ENCODE data around the gene SPDEF. TPM values are rescaled to one million over a fixed set of nuclear protein-coding genes. Genes with fewer than 3 reads are reported as not detected.

Gene SPDEF
- total and polyA plus RNA-seq, 3 experiments from 2014 or later, result not detected

GRCh38 chr6:34566830-34567546, 10.9 kb upstream of the SPDEF start:
- DNase-seq, result no peak
- H3K4me3 ChIP-seq (ENCODE audit: low read length), result no peak overlapping the region
- no peak overlapping the region for H3K4me3 Mint-ChIP-seq
- H3K4me1 ChIP-seq (ENCODE audit: insufficient read depth, low read length), result no peaks in the 10 kb centered on the region
- POLR2A ChIA-PET, result no interaction called here
- peaks cover 19 to 27% of the 10 kb centered on the region in 2 donors for H3K27me3 Mint-ChIP-seq
- H3K9me3 ChIP-seq (ENCODE audit: low read length), result no peaks in the 10 kb centered on the region
- no peaks in the 10 kb centered on the region for H3K36me3 ChIP-seq (ENCODE audit: insufficient read depth, low read length)
- H3K4me1 Mint-ChIP-seq, result no peaks in the 10 kb centered on the region
- H3K9me3 Mint-ChIP-seq, result no peaks in the 10 kb centered on the region
- H3K27me3 ChIP-seq (ENCODE audit: insufficient read depth, low read length, poor library complexity, severe bottlenecking), result no peaks in the 10 kb centered on the region
- CTCF ChIA-PET, result no interaction called here
- H3K27ac Mint-ChIP-seq, result no peak overlapping the region
- no peak overlapping the region for H3K27ac ChIP-seq (ENCODE audit: low read depth, low read length)
- H3K36me3 Mint-ChIP-seq, result no peaks in the 10 kb centered on the region

- no peak for DNase-seq
- H3K27ac ChIP-seq (ENCODE audit: low read depth, low read length), result no peak overlapping the region
- Mint-ChIP-seq H3K9me3 (no peaks in the 10 kb centered on the region), H3K27me3 (peaks cover 19 to 26% of the 10 kb centered on the region in 2 donors), H3K4me1 (no peaks in the 10 kb centered on the region), H3K4me3 (no peak overlapping the region), H3K36me3 (no peaks in the 10 kb centered on the region), H3K27ac (no peak overlapping the region)
- no peaks in the 10 kb centered on the region for H3K27me3 ChIP-seq (ENCODE audit: insufficient read depth, low read length, poor library complexity, severe bottlenecking)
- POLR2A ChIA-PET, result no interaction called here
- H3K4me1 ChIP-seq (ENCODE audit: insufficient read depth, low read length), result no peaks in the 10 kb centered on the region
- H3K9me3 ChIP-seq (ENCODE audit: low read length), result no peaks in the 10 kb centered on the region
- no peaks in the 10 kb centered on the region for H3K36me3 ChIP-seq (ENCODE audit: insufficient read depth, low read length)
- no peak overlapping the region for H3K4me3 ChIP-seq (ENCODE audit: low read length)
- CTCF ChIA-PET, result no interaction called here
Observed at GRCh38 chr6:34565722-34566137, 9.6 kb upstream of the SPDEF start.

GRCh38 chr6:34564181-34564580, 8.1 kb upstream of the SPDEF start:
- Histone ChIP-seq H3K27me3 (ENCODE audit: insufficient read depth, low read length, poor library complexity, severe bottlenecking) (no peaks in the 10 kb centered on the region), H3K36me3 (ENCODE audit: insufficient read depth, low read length) (no peaks in the 10 kb centered on the region), H3K4me3 (ENCODE audit: low read length) (no peak overlapping the region), H3K4me1 (ENCODE audit: insufficient read depth, low read length) (no peaks in the 10 kb centered on the region), H3K27ac (ENCODE audit: low read depth, low read length) (no peak overlapping the region), H3K9me3 (ENCODE audit: low read length) (no peaks in the 10 kb centered on the region)
- DNase-seq, result no peak
- Mint-ChIP-seq H3K36me3 (no peaks in the 10 kb centered on the region), H3K9me3 (no peaks in the 10 kb centered on the region), H3K4me3 (no peak overlapping the region), H3K4me1 (no peaks in the 10 kb centered on the region), H3K27ac (no peak overlapping the region), H3K27me3 (peaks cover 19 to 23% of the 10 kb centered on the region in 2 donors)
- ChIA-PET CTCF (no interaction called here), POLR2A (no interaction called here)

GRCh38 chr6:34563513-34563870, 7.4 kb upstream of the SPDEF start:
- no peaks in the 10 kb centered on the region for H3K4me1 ChIP-seq (ENCODE audit: insufficient read depth, low read length)
- no peak overlapping the region for H3K27ac ChIP-seq (ENCODE audit: low read depth, low read length)
- ChIA-PET CTCF (no interaction called here), POLR2A (no interaction called here)
- Mint-ChIP-seq H3K4me1 (no peaks in the 10 kb centered on the region), H3K36me3 (no peaks in the 10 kb centered on the region), H3K4me3 (no peak overlapping the region), H3K27ac (peak overlapping the region in 1 of 8 donors; percentile 32), H3K9me3 (no peaks in the 10 kb centered on the region), H3K27me3 (peaks cover 17 to 23% of the 10 kb centered on the region in 2 donors)
- H3K4me3 ChIP-seq (ENCODE audit: low read length), result no peak overlapping the region
- H3K9me3 ChIP-seq (ENCODE audit: low read length), result no peaks in the 10 kb centered on the region
- no peaks in the 10 kb centered on the region for H3K27me3 ChIP-seq (ENCODE audit: insufficient read depth, low read length, poor library complexity, severe bottlenecking)
- H3K36me3 ChIP-seq (ENCODE audit: insufficient read depth, low read length), result no peaks in the 10 kb centered on the region
- DNase-seq, result no peak

GRCh38 chr6:34562861-34563512, 6.9 kb upstream of the SPDEF start:
- no peak overlapping the region for H3K4me3 ChIP-seq (ENCODE audit: low read length)
- Mint-ChIP-seq H3K4me3 (no peak overlapping the region), H3K36me3 (no peaks in the 10 kb centered on the region), H3K4me1 (no peaks in the 10 kb centered on the region), H3K9me3 (peaks cover 0 to 4% (median 0%) of the 10 kb centered on the region in 5 donors), H3K27me3 (peaks cover 13 to 18% of the 10 kb centered on the region in 2 donors), H3K27ac (no peak overlapping the region)
- H3K27ac ChIP-seq (ENCODE audit: low read depth, low read length), result no peak overlapping the region
- DNase-seq, result no peak
- H3K27me3 ChIP-seq (ENCODE audit: insufficient read depth, low read length, poor library complexity, severe bottlenecking), result no peaks in the 10 kb centered on the region
- H3K4me1 ChIP-seq (ENCODE audit: insufficient read depth, low read length), result no peaks in the 10 kb centered on the region
- POLR2A ChIA-PET, result no interaction called here
- CTCF ChIA-PET, result no interaction called here
- H3K36me3 ChIP-seq (ENCODE audit: insufficient read depth, low read length), result no peaks in the 10 kb centered on the region
- H3K9me3 ChIP-seq (ENCODE audit: low read length), result no peaks in the 10 kb centered on the region

GRCh38 chr6:34562350-34562749, 6.2 kb upstream of the SPDEF start:
- ChIA-PET CTCF (no interaction called here), POLR2A (no interaction called here)
- Histone ChIP-seq H3K36me3 (ENCODE audit: insufficient read depth, low read length) (no peaks in the 10 kb centered on the region), H3K4me1 (ENCODE audit: insufficient read depth, low read length) (no peaks in the 10 kb centered on the region), H3K9me3 (ENCODE audit: low read length) (no peaks in the 10 kb centered on the region), H3K4me3 (ENCODE audit: low read length) (no peak overlapping the region), H3K27me3 (ENCODE audit: insufficient read depth, low read length, poor library complexity, severe bottlenecking) (no peaks in the 10 kb centered on the region), H3K27ac (ENCODE audit: low read depth, low read length) (no peak overlapping the region)
- DNase-seq, result no peak
- Mint-ChIP-seq H3K4me3 (no peak overlapping the region), H3K9me3 (peaks cover 0 to 4% (median 0%) of the 10 kb centered on the region in 5 donors), H3K4me1 (no peaks in the 10 kb centered on the region), H3K27me3 (peaks cover 11 to 15% of the 10 kb centered on the region in 2 donors), H3K27ac (no peak overlapping the region), H3K36me3 (no peaks in the 10 kb centered on the region)

GRCh38 chr6:34561227-34561530, 5.0 kb upstream of the SPDEF start:
- Histone ChIP-seq H3K4me1 (ENCODE audit: insufficient read depth, low read length) (no peaks in the 10 kb centered on the region), H3K36me3 (ENCODE audit: insufficient read depth, low read length) (no peaks in the 10 kb centered on the region), H3K27ac (ENCODE audit: low read depth, low read length) (peak overlapping the region; percentile 38), H3K27me3 (ENCODE audit: insufficient read depth, low read length, poor library complexity, severe bottlenecking) (no peaks in the 10 kb centered on the region), H3K4me3 (ENCODE audit: low read length) (no peak overlapping the region), H3K9me3 (ENCODE audit: low read length) (no peaks in the 10 kb centered on the region)
- Mint-ChIP-seq H3K4me1 (no peaks in the 10 kb centered on the region), H3K27ac (no peak overlapping the region), H3K4me3 (no peak overlapping the region), H3K36me3 (no peaks in the 10 kb centered on the region), H3K9me3 (peaks cover 0 to 4% (median 0%) of the 10 kb centered on the region in 5 donors), H3K27me3 (peaks cover 4 to 8% of the 10 kb centered on the region in 2 donors)
- ChIA-PET CTCF (no interaction called here), POLR2A (no interaction called here)
- DNase-seq, result no peak

- H3K4me3 ChIP-seq (ENCODE audit: low read length), result no peak overlapping the region
- H3K36me3 Mint-ChIP-seq, result no peaks in the 10 kb centered on the region
- no peak overlapping the region for H3K4me3 Mint-ChIP-seq
- H3K36me3 ChIP-seq (ENCODE audit: insufficient read depth, low read length), result no peaks in the 10 kb centered on the region
- no peaks in the 10 kb centered on the region for H3K27me3 ChIP-seq (ENCODE audit: insufficient read depth, low read length, poor library complexity, severe bottlenecking)
- no peaks in the 10 kb centered on the region for H3K4me1 Mint-ChIP-seq
- DNase-seq, result no peak
- H3K27ac ChIP-seq (ENCODE audit: low read depth, low read length), result peak overlapping the region; percentile 39
- CTCF ChIA-PET, result no interaction called here
- no peaks in the 10 kb centered on the region for H3K9me3 ChIP-seq (ENCODE audit: low read length)
- peaks cover 4% of the 10 kb centered on the region in 2 donors for H3K27me3 Mint-ChIP-seq
- peaks cover 0 to 4% (median 0%) of the 10 kb centered on the region in 5 donors for H3K9me3 Mint-ChIP-seq
- no peak overlapping the region for H3K27ac Mint-ChIP-seq
- POLR2A ChIA-PET, result no interaction called here
- H3K4me1 ChIP-seq (ENCODE audit: insufficient read depth, low read length), result no peaks in the 10 kb centered on the region
Observed at GRCh38 chr6:34560366-34561226, 4.5 kb upstream of the SPDEF start.
